HepG2 (cell line): Measurements from ENCODE around the gene LCN12. TPM values are rescaled to one million over a fixed set of nuclear protein-coding genes. Genes with fewer than 3 reads are reported as not detected.

ENCODE experiments used
- ATAC-seq: fragments of 200-7000 bp; cut with Tn5 transposase; 3 replicates; pipeline ENCODE4 v1.9.1; 2020; ENCODE audit warnings: mild to moderate bottlenecking, moderate library complexity
- BruUV-seq: library from RNA; stranded (reverse); fragments of 400-500 nt; replicated peaks from 2 replicates; lab custom pipeline; 2021; lab: Mats Ljungman, UMichigan
- CTCF ChIA-PET: fragments of 300-600 bp; formaldehyde crosslinking; extraction: SDS; loops from one replicate; lab custom pipeline; 2021; ENCODE audit warnings: low total read pairs, inconsistent platforms, low intra/inter-chr PET ratio; lab: Yijun Ruan, JAX
- POLR2A ChIA-PET: fragments of 350-600 bp; sonication (Branson Sonifier 250); formaldehyde crosslinking; loops from one replicate; lab custom pipeline; 2020; ENCODE audit warnings: antibody characterized with exemption, inconsistent platforms; lab: Yijun Ruan, JAX
- DNase-seq: peaks from one replicate; pipeline ENCODE4 v3.0.0-alpha.2; 2015; ENCODE audit warnings: low spot score
- FAIRE-seq: peaks from 3 replicates; lab custom pipeline; 2011; peaks lifted over from hg19 to GRCh38; lab: Jason Lieb, UNC
- H2AFZ ChIP-seq: one replicate; pipeline ENCODE4 v1.6.1; 2011; ENCODE audit warnings: low read length, inconsistent platforms
- H3K27ac ChIP-seq: fragments of 300-600 bp; 3 replicates; pipeline ENCODE4 v1.8.0; 2011; ENCODE audit warnings: mixed run types, mild to moderate bottlenecking, mixed read lengths, low read length, inconsistent platforms; ENCODE audit not compliant: insufficient read depth; ENCODE audit errors: extremely low read length
- H3K27me3 ChIP-seq, 2 experiments: fragments of 200-600 bp in 1 of 2; 2 replicates in 1 of 2; 3 replicates in 1 of 2; pipeline versions ENCODE4 v1.6.0 to v1.8.0; 2011; ENCODE audit warnings: low read length in 2 of 2, mild to moderate bottlenecking in 2 of 2, moderate library complexity in 2 of 2, inconsistent platforms in 1 of 2; ENCODE audit not compliant: insufficient read depth in 2 of 2, control insufficient read depth in 1 of 2
- H3K36me3 ChIP-seq, 2 experiments: fragments of 200-600 bp in 1 of 2; replicated peaks in 1 of 2; 2 replicates in 1 of 2; 3 replicates in 1 of 2; pipeline versions ENCODE4 v1.5.1 to v1.8.0; 2011; ENCODE audit warnings: low read length in 2 of 2, inconsistent platforms in 1 of 2; ENCODE audit not compliant: insufficient read depth in 2 of 2, control insufficient read depth in 1 of 2
- H3K4me1 ChIP-seq: 2 replicates; pipeline ENCODE4 v1.5.1; 2012; ENCODE audit warnings: low read length, inconsistent platforms; ENCODE audit not compliant: insufficient read depth
- H3K4me2 ChIP-seq: 2 replicates; pipeline ENCODE4 v1.6.0; 2011; ENCODE audit warnings: low read depth, low read length, inconsistent platforms
- H3K4me3 ChIP-seq, 3 experiments: fragments of 200-600 bp in 1 of 3; sonication (generic), shearing (Covaris generic) in 1 of 3; replicated peaks in 1 of 3; 2 replicates each; pipeline ENCODE4 v1.5.1; 2011 to 2016; ENCODE audit warnings: low read length in 3 of 3, inconsistent platforms in 2 of 3, low read depth in 2 of 3, mild to moderate bottlenecking in 2 of 3, control low read depth in 1 of 3, mixed read lengths in 1 of 3; ENCODE audit not compliant: insufficient read depth in 1 of 3
- H3K79me2 ChIP-seq: one replicate; pipeline ENCODE4 v1.6.1; 2011; ENCODE audit warnings: low read length, inconsistent platforms; ENCODE audit not compliant: insufficient read depth
- H3K9ac ChIP-seq: 2 replicates; pipeline ENCODE4 v1.6.0; 2011; ENCODE audit warnings: mild to moderate bottlenecking, low read depth, low read length, inconsistent platforms; ENCODE audit not compliant: insufficient read depth
- H3K9me3 ChIP-seq: 2 replicates; pipeline ENCODE4 v1.5.1; 2012; ENCODE audit warnings: mild to moderate bottlenecking, low read length
- H4K20me1 ChIP-seq: 2 replicates; pipeline ENCODE4 v1.6.0; 2011; ENCODE audit warnings: inconsistent platforms, mild to moderate bottlenecking, low read length, moderate library complexity; ENCODE audit not compliant: insufficient read depth
- CBFB ChIP-seq: sonication (generic); formaldehyde crosslinking; IDR thresholded peaks from 2 replicates; pipeline ENCODE4 v1.4.0; 2020; ENCODE audit warnings: missing genetic modification reagents
- FOXA1 ChIP-seq, 2 experiments: fragments of 450-650 bp in 1 of 2; sonication (generic) in 1 of 2; formaldehyde crosslinking in 1 of 2; IDR thresholded peaks; 2 replicates each; pipeline versions ENCODE4 v1.4.0 to v1.6.1; 2016 to 2020; ENCODE audit warnings: missing genetic modification reagents in 1 of 2
- FOXK1 ChIP-seq: sonication (generic); formaldehyde crosslinking; IDR thresholded peaks from 2 replicates; pipeline ENCODE4 v1.4.0; 2020; ENCODE audit warnings: low read depth, missing genetic modification reagents, borderline replicate concordance
- ZNF790 ChIP-seq: sonication (generic); formaldehyde crosslinking; IDR thresholded peaks from 2 replicates; pipeline ENCODE4 v1.8.0; 2022; ENCODE audit warnings: missing genetic modification reagents, mild to moderate bottlenecking, borderline replicate concordance
- WGBS: methylation state at CpG from one replicate; pipeline ENCODE4 v1.1.6; 2017; ENCODE audit warnings: low lambda C conversion rate; 5-methylcytosine and 5-hydroxymethylcytosine counted together
- in situ Hi-C: cut with HindIII; loops from 2 replicates; pipeline ENCODE4 v1.10.0; 2017; ENCODE audit warnings: low pct_unique_long_range_greater_than_20kb; ENCODE audit not compliant: extremely low pct_ligation_motif_present
- intact Hi-C: fragments of 100-400 bp; cut with micrococcal nuclease; formaldehyde crosslinking; loops from one replicate; pipeline ENCODE4 v1.10.0; 2022; ENCODE audit not compliant: unreplicated experiment
- polyA plus RNA-seq, 8 experiments: library from polyadenylated mRNA; depleted of rRNA in 3 of 8; stranded (reverse) in 7 of 8; unstranded in 1 of 8; fragments of >200 nt; fragmentation: Illumina TruSeq in 4 of 8; extraction: Trizol in 4 of 8; gene quantifications; 2 replicates each; pipeline versions ENCODE4 v1.2.1 to v1.2.3, GENCODE V29; 2011 to 2016; ENCODE audit warnings: low read depth in 4 of 8, missing spikeins in 1 of 8, mixed read lengths in 1 of 8; ENCODE audit not compliant: insufficient read depth in 1 of 8
- total RNA-seq, 5 experiments: library from RNA; depleted of rRNA; stranded (reverse); fragments of >200 nt; fragmentation: Illumina TruSeq; extraction: Trizol; gene quantifications; 2 replicates each; pipeline ENCODE4 v1.2.3, GENCODE V29; 2016; ENCODE audit warnings: low read depth in 1 of 5
- TF ChIP-seq, protein P1 (sequence below): sonication (generic); formaldehyde crosslinking; IDR thresholded peaks from 2 replicates; pipeline ENCODE4 v1.9.0; 2022; ENCODE audit warnings: missing genetic modification reagents, mild to moderate bottlenecking, borderline replicate concordance
- TF ChIP-seq, protein P2 (sequence below): sonication (generic); formaldehyde crosslinking; IDR thresholded peaks from 2 replicates; pipeline ENCODE4 v1.5.0; 2020; ENCODE audit warnings: mild to moderate bottlenecking, missing genetic modification reagents
- TF ChIP-seq, protein P3 (sequence below): sonication (generic); formaldehyde crosslinking; IDR thresholded peaks from 2 replicates; pipeline ENCODE4 v1.5.1; 2020; ENCODE audit warnings: mild to moderate bottlenecking, missing genetic modification reagents
- TF ChIP-seq, protein P4 (sequence below): sonication (generic); formaldehyde crosslinking; IDR thresholded peaks from 2 replicates; pipeline ENCODE4 v1.5.1; 2020; ENCODE audit warnings: mild to moderate bottlenecking, moderate library complexity, missing genetic modification reagents

LCN12 gene
- total and polyA plus RNA-seq, 2 of the 13 experiments (the other 11 are each of a cell fraction or from before 2014, with no cell fraction given) = 3.4 to 6.9 TPM

DNA sequence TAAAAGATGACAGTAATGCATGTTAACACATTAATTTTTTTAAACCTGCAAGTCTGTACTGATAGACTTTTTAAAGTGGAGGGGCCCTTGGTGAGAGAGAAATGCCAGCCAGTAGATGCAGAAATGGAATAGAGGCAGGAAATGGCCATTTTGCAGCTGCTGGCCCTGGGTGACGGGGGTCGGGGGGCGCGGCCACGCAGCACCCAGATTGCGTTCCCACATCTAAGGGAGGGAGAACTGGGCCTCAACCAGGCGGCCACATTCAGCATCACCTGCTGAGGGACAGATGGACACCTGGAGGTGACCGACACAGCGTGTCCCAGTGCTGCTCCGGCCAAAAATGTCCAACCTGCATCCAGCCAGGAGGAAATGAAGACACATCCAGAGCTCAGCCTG lies 50.6 kb downstream of the LCN12 start:
- H3K4me2 ChIP-seq = no peak overlapping the region
- in situ Hi-C loops (no loop called here), intact Hi-C loops (no loop called here)
- DNase-seq (no peak), FAIRE-seq (no peak), ATAC-seq (no peak)
- no TSS peak for BruUV-seq
- H3K9ac ChIP-seq = no peak overlapping the region
- TF ChIP-seq, protein P1, sequence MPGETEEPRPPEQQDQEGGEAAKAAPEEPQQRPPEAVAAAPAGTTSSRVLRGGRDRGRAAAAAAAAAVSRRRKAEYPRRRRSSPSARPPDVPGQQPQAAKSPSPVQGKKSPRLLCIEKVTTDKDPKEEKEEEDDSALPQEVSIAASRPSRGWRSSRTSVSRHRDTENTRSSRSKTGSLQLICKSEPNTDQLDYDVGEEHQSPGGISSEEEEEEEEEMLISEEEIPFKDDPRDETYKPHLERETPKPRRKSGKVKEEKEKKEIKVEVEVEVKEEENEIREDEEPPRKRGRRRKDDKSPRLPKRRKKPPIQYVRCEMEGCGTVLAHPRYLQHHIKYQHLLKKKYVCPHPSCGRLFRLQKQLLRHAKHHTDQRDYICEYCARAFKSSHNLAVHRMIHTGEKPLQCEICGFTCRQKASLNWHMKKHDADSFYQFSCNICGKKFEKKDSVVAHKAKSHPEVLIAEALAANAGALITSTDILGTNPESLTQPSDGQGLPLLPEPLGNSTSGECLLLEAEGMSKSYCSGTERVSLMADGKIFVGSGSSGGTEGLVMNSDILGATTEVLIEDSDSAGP (CRISPR knock-in tag) = no peak
- TF ChIP-seq, protein P2, sequence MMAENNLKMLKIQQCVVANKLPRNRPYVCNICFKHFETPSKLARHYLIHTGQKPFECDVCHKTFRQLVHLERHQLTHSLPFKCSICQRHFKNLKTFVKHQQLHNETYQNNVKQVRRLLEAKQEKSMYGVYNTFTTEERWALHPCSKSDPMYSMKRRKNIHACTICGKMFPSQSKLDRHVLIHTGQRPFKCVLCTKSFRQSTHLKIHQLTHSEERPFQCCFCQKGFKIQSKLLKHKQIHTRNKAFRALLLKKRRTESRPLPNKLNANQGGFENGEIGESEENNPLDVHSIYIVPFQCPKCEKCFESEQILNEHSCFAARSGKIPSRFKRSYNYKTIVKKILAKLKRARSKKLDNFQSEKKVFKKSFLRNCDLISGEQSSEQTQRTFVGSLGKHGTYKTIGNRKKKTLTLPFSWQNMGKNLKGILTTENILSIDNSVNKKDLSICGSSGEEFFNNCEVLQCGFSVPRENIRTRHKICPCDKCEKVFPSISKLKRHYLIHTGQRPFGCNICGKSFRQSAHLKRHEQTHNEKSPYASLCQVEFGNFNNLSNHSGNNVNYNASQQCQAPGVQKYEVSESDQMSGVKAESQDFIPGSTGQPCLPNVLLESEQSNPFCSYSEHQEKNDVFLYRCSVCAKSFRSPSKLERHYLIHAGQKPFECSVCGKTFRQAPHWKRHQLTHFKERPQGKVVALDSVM (CRISPR knock-in tag) = peak; percentile 6; the same call in 1 of the 2 replicates
- no peak for TF ChIP-seq FOXK1 (CRISPR knock-in tag)
- TF ChIP-seq, protein P3, sequence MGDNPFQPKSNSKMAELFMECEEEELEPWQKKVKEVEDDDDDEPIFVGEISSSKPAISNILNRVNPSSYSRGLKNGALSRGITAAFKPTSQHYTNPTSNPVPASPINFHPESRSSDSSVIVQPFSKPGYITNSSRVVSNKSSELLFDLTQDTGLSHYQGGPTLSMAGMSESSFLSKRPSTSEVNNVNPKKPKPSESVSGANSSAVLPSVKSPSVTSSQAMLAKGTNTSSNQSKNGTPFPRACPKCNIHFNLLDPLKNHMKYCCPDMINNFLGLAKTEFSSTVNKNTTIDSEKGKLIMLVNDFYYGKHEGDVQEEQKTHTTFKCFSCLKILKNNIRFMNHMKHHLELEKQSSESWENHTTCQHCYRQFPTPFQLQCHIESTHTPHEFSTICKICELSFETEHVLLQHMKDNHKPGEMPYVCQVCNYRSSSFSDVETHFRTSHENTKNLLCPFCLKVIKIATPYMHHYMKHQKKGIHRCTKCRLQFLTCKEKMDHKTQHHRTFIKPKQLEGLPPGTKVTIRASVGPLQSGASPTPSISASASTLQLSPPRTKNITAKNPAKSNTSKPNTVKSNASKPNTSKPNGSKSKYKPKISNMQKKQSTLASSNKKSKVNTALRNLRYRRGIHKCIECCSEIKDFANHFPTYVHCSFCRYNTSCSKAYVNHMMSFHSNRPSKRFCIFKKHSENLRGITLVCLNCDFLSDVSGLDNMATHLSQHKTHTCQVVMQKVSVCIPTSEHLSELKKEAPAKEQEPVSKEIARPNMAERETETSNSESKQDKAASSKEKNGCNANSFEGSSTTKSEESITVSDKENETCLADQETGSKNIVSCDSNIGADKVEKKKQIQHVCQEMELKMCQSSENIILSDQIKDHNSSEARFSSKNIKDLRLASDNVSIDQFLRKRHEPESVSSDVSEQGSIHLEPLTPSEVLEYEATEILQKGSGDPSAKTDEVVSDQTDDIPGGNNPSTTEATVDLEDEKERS (CRISPR knock-in tag) = no peak
- TF ChIP-seq, protein P4, sequence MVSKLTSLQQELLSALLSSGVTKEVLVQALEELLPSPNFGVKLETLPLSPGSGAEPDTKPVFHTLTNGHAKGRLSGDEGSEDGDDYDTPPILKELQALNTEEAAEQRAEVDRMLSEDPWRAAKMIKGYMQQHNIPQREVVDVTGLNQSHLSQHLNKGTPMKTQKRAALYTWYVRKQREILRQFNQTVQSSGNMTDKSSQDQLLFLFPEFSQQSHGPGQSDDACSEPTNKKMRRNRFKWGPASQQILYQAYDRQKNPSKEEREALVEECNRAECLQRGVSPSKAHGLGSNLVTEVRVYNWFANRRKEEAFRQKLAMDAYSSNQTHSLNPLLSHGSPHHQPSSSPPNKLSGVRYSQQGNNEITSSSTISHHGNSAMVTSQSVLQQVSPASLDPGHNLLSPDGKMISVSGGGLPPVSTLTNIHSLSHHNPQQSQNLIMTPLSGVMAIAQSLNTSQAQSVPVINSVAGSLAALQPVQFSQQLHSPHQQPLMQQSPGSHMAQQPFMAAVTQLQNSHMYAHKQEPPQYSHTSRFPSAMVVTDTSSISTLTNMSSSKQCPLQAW (CRISPR knock-in tag) = no peak
- TF ChIP-seq FOXA1 (IDR thresholded peaks at IDR 0.05) = no peak
- TF ChIP-seq FOXA1 (CRISPR knock-in tag; IDR thresholded peaks at IDR 0.05) = no peak
- TF ChIP-seq ZNF790 = no peak
- TF ChIP-seq CBFB (CRISPR knock-in tag) = no peak
- no peak overlapping the region for H3K27ac ChIP-seq
- no peaks in the 10 kb centered on the region for H3K79me2 ChIP-seq
- peaks cover 41% of the 10 kb centered on the region for H3K4me1 ChIP-seq
- no peaks in the 10 kb centered on the region for H3K27me3 ChIP-seq
- ChIA-PET CTCF (no interaction called here), POLR2A (interaction anchor here (3.5 kb wide), 1 partner anchor 10 kb away, joined by 22 read pairs; the partner anchor contains the start of gene PAXX)
- no peak overlapping the region for H3K4me3 ChIP-seq
- H3K9me3 ChIP-seq = peaks cover 4% of the 10 kb centered on the region; the same call in 1 of the 2 replicates
- WGBS = 68% methylated on average over 8 of the region's 10 CpGs
- H3K36me3 ChIP-seq = no peaks in the 10 kb centered on the region
- no peak overlapping the region for H2AFZ ChIP-seq
- H4K20me1 ChIP-seq = no peaks in the 10 kb centered on the region
